ENCODE data around the gene TGM1.

GRCh38 chr14:24310265-24310645 lies 47.3 kb upstream of the TGM1 start:
- TF ChIP-seq, protein P1, sequence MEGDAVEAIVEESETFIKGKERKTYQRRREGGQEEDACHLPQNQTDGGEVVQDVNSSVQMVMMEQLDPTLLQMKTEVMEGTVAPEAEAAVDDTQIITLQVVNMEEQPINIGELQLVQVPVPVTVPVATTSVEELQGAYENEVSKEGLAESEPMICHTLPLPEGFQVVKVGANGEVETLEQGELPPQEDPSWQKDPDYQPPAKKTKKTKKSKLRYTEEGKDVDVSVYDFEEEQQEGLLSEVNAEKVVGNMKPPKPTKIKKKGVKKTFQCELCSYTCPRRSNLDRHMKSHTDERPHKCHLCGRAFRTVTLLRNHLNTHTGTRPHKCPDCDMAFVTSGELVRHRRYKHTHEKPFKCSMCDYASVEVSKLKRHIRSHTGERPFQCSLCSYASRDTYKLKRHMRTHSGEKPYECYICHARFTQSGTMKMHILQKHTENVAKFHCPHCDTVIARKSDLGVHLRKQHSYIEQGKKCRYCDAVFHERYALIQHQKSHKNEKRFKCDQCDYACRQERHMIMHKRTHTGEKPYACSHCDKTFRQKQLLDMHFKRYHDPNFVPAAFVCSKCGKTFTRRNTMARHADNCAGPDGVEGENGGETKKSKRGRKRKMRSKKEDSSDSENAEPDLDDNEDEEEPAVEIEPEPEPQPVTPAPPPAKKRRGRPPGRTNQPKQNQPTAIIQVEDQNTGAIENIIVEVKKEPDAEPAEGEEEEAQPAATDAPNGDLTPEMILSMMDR (IDR thresholded peaks at IDR 0.05) = no peak
- TF ChIP-seq POLR2A (IDR thresholded peaks at IDR 0.05) = no peak
